ENCODE data around the gene RPL10.

Gene RPL10

DNA sequence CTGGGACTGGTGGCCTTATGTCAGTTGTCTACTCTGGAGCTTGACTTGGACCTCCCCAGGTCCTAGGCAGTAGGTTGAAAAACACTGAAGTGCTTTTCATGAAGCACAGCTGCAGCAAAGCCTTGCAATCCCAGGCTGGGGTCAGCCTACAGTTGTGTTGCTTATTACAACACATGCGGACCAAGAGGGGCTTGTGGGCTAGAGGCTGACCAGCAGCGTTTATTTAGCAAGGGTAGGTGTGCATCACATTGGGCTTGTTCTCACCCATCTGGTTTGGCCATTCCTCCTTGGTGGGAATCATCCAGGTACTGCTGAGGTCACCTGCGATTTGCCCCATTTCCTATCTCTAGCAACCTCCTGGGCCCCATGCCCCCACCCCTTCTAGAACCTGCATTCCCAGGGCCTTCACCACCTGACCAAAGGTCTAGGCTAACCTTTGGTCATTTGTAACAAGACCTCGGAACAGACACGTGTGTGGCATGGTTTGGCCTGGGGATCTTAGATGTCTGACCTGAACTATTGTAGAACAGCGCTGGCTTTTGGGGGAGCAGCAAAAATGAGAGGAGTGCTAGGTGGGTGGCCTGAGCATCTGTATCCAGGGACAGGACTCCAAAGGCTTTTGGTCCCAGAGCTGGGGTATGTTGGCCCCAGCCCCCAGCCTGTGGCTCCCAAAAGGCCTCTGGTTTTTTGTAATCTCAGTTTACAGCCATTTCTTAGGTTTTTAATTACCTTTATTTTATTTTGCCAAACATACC, 3.0 kb downstream of the RPL10 start:
- peak; percentile 64 to 66 for DNase-seq

DNA sequence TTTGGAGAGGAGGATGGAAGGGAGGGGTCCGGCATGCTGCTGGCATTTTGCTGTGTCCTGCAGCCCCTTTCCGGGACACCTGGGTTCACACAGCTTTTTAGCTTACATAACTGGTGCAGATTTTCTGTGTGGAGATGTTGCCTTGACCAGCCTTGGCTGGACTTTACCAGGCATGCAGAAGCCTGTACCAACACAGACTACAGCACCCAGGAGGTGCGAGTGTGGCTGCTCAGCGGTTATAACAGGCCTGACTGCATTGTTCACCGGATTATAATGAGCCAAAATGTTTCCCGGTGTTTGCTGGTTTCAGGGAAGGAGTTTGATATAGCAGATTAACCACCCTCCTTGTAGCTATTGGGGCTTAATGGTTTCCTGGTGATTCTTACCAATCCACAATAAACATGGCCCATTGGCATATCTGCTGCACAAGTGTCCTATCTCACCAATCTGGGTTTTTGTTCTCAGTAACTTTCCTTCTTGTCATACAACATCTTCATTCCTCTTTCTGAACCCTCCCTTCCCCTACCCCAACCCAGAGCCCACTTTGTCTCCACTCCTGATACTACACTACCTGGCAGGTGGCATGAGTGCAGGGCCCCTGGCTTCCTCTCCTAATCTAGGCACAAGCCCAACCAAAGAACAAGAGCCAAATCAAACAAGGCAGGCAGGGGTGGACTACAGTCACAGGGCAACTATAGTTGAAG, 3.9 kb downstream of the RPL10 start:
- peak in 1 of 2 experiments; percentile 43 for DNase-seq

- no peak for DNase-seq
Measured at GRCh38 chrX:154402622-154403127, 4.5 kb downstream of the RPL10 start.

- no peak for DNase-seq
Measured at GRCh38 chrX:154403192-154403591, 5.0 kb downstream of the RPL10 start.

- no peak for DNase-seq
Measured at GRCh38 chrX:154403858-154404257, 5.7 kb downstream of the RPL10 start.

DNA sequence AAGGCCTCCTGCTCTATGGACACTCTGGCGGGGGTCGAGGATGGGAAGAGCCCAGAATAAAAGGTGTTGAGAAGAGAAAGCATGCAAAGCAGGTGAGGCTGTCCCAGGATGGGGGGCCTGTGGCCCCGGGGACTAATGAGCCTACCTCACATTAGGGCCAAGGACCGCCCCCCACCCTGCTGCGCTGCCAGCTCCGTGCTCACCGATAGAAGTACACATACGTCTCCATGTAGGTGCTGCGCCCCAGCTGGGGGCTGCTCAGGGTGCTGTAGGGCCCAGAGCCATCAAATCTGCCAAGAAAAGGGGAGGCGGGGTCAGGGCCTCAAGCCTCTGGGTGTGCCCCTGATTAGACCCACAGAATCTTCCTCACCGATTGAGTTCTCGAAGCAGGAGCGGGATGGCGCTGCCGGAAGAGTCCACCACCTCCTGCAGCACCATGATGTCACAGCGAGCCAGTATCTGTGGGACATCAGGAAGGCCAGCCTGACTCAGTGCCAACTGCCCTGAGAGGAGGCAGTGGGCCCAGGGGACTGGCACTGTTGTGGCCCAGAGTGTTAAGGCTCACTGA, 6.5 kb downstream of the RPL10 start:
- DNase-seq: no peak

- DNase-seq: no peak
Measured at GRCh38 chrX:154408659-154409221, 10.6 kb downstream of the RPL10 start.

GRCh38 chrX:154409222-154409871, 11.2 kb downstream of the RPL10 start, which contains the start of gene DNASE1L1:
Gene DNASE1L1, minus strand, starts transcription at chrX:154409254. Its CDS starts 3,686 bp downstream, at chrX:154405568.
- DNase-seq: peak; percentile 49 to 55

GRCh38 chrX:154411981-154412340, 13.8 kb downstream of the RPL10 start:
- peak; percentile 68 to 75 for DNase-seq

- peak in 1 of 2 experiments; percentile 47 for DNase-seq
Measured at GRCh38 chrX:154412468-154412867, 14.3 kb downstream of the RPL10 start.

DNA sequence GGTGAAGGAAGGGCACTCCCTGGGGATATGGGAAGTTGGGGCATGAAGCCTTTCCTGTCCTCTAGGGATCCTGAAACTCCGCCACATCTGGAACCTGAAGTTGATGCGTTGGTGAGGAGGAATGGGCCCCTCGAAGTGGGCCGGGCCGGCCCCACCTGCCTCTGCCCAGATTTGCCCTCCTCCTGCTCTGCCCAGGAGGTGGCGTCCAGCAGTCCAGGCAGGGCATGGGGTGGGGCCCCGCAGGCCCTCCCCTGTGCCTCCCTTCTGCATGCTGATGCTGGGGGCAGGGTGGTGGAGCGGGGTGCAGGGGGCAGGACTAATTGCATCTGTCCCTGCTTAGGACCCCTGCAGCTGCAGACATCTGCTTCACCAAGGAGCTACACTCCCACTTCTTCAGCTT, 15.0 kb downstream of the RPL10 start:
- no peak for DNase-seq

- no peak for DNase-seq
Measured at GRCh38 chrX:154417157-154417556, 19.0 kb downstream of the RPL10 start.

DNA sequence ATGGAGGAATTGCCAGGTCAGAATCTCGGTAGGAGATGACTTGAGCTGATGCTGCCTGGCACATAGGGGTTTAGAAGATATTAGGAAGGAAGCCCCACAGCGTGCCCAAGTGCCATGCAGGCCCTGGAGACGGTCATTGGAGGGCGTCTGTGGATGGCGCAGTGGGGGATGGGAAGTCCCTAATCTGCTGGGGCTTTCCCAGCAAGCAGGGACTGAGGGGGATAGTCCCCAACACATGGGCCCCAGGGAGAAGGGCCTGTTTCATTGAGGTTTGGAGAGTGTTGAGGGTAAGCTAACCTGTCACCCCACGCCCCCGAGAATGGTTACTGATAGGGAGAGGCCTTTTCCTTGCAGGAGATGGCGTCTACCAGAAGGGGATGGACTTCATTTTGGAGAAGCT, 21.0 kb downstream of the RPL10 start:
- DNase-seq: no peak

- DNase-seq: no peak
Measured at GRCh38 chrX:154419688-154420401, 21.7 kb downstream of the RPL10 start.

GRCh38 chrX:154420402-154420756, 22.2 kb downstream of the RPL10 start:
- no peak for DNase-seq

DNA sequence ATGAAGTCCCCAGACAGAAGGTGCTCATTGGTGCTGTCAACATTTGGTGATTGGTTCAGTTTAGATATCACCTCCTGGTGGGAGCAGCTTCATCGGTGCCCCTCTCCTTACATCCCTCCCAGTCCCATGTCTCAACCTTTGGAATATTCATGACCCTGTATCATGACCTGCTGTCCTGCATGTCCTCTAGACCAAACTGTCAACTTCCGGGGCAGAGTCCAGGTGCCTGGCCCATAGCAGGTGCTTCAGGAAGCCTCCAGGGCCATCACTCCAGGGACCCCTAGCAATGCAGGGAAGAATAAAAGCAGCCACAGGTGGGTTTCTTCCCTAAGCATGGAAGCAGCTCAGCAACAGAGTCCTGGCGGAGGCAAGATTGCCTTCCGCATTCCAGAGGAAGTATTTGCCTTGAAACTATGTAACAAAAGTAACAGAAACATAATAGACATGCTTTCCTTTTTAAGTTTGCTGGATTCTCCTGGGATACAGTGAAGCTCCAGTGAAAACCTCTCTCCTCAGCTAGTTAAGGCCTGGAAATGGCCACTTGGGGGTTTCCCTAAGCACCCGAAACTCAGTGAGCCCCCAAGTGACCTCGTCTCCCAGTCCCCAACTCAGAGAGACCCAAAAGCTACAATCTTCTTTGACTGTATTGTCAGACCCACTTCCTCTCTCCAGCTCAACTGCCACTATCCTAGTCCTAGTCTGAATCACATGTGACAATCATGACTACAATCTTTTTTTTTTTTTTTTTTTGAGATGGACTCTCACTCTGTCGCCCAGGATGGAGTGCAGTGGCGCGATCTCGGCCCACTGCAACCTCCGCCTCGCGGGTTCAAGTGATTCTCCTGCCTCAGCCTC, 29.0 kb downstream of the RPL10 start:
- DNase-seq: no peak

DNA sequence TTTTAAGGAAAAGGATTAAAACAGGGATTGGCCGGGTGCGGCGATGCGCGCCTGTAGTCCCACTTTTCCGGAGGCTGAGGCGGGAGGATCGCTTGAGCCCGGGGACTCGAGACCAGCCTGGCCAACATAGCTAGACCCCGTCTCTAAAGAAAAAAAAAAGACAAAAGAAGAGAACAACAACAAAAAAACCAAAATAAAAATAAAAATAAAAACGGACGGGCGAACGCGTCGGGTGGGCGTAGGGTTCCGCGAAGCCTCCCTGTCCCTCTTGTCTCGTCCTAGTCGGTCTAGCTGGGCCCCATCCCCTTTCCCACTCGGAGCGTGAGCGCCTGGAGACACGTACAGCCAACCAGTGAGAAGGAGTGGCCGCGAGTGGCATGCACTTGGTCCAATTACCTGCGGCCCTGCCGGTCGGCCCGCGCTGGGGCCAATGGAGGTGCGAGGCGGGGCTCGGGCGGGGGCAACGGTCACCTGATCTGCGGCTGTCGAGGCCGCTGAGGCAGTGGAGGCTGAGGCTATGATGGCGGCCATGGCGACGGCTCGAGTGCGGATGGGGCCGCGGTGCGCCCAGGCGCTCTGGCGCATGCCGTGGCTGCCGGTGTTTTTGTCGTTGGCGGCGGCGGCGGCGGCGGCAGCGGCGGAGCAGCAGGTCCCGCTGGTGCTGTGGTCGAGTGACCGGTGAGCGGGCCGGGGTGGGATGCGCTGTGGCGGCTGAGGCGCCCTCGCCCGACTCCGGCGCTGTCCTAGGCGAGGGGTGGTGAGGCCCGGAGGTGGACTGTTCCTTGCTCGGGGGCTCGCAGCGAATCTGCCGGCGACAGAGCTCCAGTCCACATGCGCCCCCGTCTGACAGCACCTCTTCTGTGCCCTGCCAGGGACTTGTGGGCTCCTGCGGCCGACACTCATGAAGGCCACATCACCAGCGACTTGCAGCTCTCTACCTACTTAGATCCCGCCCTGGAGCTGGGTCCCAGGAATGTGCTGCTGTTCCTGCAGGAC, 30.3 kb downstream of the RPL10 start, which contains the start of gene ATP6AP1:
Gene ATP6AP1, plus strand, starts transcription at position 502 of the 996 bp plus-strand sequence. Its CDS starts 16 bp downstream, at position 518.
- peak; percentile 87 to 92 for DNase-seq

DNA sequence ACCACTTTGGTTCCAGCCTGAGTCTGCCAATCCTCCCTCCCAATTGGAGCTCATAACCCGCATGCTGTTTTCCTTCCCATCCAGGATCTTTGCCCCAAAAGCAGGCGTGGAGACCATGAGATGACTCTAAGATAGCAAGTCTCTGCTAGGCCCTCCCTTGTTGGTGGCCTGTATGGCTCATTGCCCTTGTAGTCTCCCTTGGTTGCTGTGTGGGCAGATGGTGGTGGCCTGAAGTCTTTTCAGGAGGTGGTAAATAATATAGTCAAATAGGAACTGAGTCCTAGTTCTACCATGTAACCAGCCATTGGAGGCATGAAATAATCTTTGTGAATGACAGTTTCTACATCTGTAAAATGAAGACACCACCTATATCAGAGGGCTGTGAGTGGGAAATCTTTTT, 31.5 kb downstream of the RPL10 start:
- no peak for DNase-seq

- no peak for DNase-seq
Measured at GRCh38 chrX:154430479-154430878, 32.3 kb downstream of the RPL10 start.

DNA sequence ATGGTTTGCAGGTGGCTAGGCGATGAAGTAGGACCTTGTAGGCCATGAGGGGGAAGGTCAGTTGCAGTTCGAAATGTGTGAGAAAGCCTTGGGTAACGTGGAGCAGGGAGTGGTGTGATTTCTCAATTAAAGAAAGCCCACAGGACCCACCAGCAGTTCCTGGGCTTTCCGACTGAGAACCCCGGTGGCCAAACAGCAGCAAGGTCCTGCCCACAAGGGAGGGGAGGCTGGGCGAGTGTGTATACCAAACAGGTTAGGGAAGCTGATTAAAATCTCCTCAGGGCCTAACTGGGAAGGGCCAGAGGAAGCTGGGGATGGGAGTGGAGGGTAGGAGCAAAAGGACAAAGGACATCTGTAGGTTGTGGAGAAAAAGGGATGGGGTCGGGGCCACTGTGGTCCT, 32.7 kb downstream of the RPL10 start:
- no peak for DNase-seq
